PC-3 (cell line): ENCODE measurements around the gene CTRB1. TPM values are rescaled to one million over a fixed set of nuclear protein-coding genes. Genes with fewer than 3 reads are reported as not detected.
"Not testable (repeated sequence)": the region's sequence is repeated elsewhere in the genome, so short reads cannot be mapped to it uniquely, and the experiment has no call there.

Experiments
- ATAC-seq: fragments of 200-7000 bp; cut with Tn5 transposase; 2 replicates; pipeline ENCODE4 v1.9.1; 2020; ENCODE audit warnings: mild to moderate bottlenecking, moderate library complexity
- BruUV-seq: library from RNA; stranded (reverse); fragments of 400-500 nt; replicated peaks from 2 replicates; lab custom pipeline; 2021; lab: Mats Ljungman, UMichigan
- CTCF ChIA-PET: fragments of 300-600 bp; sonication (Branson Sonifier 250); formaldehyde crosslinking; loops from one replicate; lab custom pipeline; 2022; ENCODE audit warnings: antibody characterized with exemption; lab: Charles Lee
- POLR2A ChIA-PET: fragments of 300-600 bp; sonication (Branson Sonifier 250); formaldehyde crosslinking; loops from one replicate; lab custom pipeline; 2022; ENCODE audit warnings: antibody characterized with exemption; ENCODE audit not compliant: unreplicated experiment; lab: Charles Lee
- DNase-seq: peaks from one replicate; pipeline ENCODE4 v3.0.0-alpha.2; 2015
- H2AFZ ChIP-seq: fragments of 300-600 bp; sonication (generic); 2 replicates; pipeline ENCODE4 v1.6.0; 2016; ENCODE audit warnings: antibody characterized with exemption, low read length
- H3F3A ChIP-seq: fragments of 300-600 bp; sonication (generic); one replicate; pipeline ENCODE4 v1.6.0; 2017; ENCODE audit warnings: antibody characterized with exemption, low read length, control low read depth, mild to moderate bottlenecking; ENCODE audit not compliant: unreplicated experiment
- H3K27ac ChIP-seq: fragments of 300-600 bp; sonication (generic); 2 replicates; pipeline ENCODE4 v1.5.1; 2016; ENCODE audit warnings: mild to moderate bottlenecking, low read length
- H3K27me3 ChIP-seq: fragments of 300-600 bp; sonication (generic); 2 replicates; pipeline ENCODE4 v1.6.1; 2016; ENCODE audit warnings: low read length, mixed read lengths
- H3K36me3 ChIP-seq: fragments of 300-600 bp; sonication (generic); 2 replicates; pipeline ENCODE4 v1.6.1; 2016; ENCODE audit warnings: low read depth, mixed run types, low read length, mixed read lengths
- H3K4me1 ChIP-seq: fragments of 300-600 bp; sonication (generic); 2 replicates; pipeline ENCODE4 v1.5.1; 2016; ENCODE audit warnings: low read length; ENCODE audit not compliant: insufficient read depth
- H3K4me2 ChIP-seq: fragments of 300-600 bp; sonication (generic); 2 replicates; pipeline ENCODE4 v1.6.0; 2016; ENCODE audit warnings: low read length
- H3K4me3 ChIP-seq: fragments of 300-600 bp; sonication (generic); 2 replicates; pipeline ENCODE4 v1.5.1; 2016; ENCODE audit warnings: mild to moderate bottlenecking, low read length, mixed read lengths
- H3K79me2 ChIP-seq: fragments of 300-600 bp; sonication (generic); 2 replicates; pipeline ENCODE4 v1.6.1; 2017; ENCODE audit warnings: low read length, mixed read lengths
- H3K9ac ChIP-seq: fragments of 300-600 bp; sonication (generic); 2 replicates; pipeline ENCODE4 v1.6.0; 2016; ENCODE audit warnings: mild to moderate bottlenecking, low read length
- H3K9me2 ChIP-seq: fragments of 300-600 bp; sonication (generic); replicated peaks from 2 replicates; pipeline ENCODE4 v1.6.1; 2016; ENCODE audit warnings: mixed run types, low read length, mixed read lengths
- H3K9me3 ChIP-seq: fragments of 300-600 bp; sonication (generic); 2 replicates; pipeline ENCODE4 v1.6.1; 2016; ENCODE audit warnings: low read length, mixed read lengths
- H4K20me1 ChIP-seq: fragments of 300-600 bp; sonication (generic); 2 replicates; pipeline ENCODE4 v1.6.1; 2016; ENCODE audit warnings: low read length, mixed read lengths
- EZH2 ChIP-seq: fragments of 300-600 bp; sonication (generic); IDR thresholded peaks from one replicate; pipeline ENCODE4 v1.6.1; 2017; ENCODE audit warnings: antibody characterized with exemption, mild to moderate bottlenecking, low read length; ENCODE audit not compliant: unreplicated experiment
- EZH2phosphoT487 ChIP-seq: fragments of 300-600 bp; sonication (generic); IDR thresholded peaks from 2 replicates; pipeline ENCODE4 v1.6.1; 2018; ENCODE audit warnings: mild to moderate bottlenecking, antibody characterized with exemption, low read length, borderline replicate concordance
- intact Hi-C: fragments of 100-400 bp; cut with micrococcal nuclease; formaldehyde crosslinking; loops from 2 replicates; pipeline ENCODE4 v1.9.0; 2023
- total RNA-seq: library from RNA; depleted of rRNA; stranded (reverse); fragments of >200 nt; gene quantifications from 2 replicates; pipeline ENCODE4 v1.2.3, GENCODE V29; 2014
- TF ChIP-seq, protein P1 (sequence below): fragments of 300-600 bp; sonication (generic); conservative IDR thresholded peaks from 2 replicates; pipeline ENCODE4 v1.5.1; 2017; ENCODE audit warnings: antibody characterized with exemption, low read depth, mild to moderate bottlenecking, low read length

CTRB1 gene
- total RNA-seq, 1 experiment from 2014 or later = not detected

DNA sequence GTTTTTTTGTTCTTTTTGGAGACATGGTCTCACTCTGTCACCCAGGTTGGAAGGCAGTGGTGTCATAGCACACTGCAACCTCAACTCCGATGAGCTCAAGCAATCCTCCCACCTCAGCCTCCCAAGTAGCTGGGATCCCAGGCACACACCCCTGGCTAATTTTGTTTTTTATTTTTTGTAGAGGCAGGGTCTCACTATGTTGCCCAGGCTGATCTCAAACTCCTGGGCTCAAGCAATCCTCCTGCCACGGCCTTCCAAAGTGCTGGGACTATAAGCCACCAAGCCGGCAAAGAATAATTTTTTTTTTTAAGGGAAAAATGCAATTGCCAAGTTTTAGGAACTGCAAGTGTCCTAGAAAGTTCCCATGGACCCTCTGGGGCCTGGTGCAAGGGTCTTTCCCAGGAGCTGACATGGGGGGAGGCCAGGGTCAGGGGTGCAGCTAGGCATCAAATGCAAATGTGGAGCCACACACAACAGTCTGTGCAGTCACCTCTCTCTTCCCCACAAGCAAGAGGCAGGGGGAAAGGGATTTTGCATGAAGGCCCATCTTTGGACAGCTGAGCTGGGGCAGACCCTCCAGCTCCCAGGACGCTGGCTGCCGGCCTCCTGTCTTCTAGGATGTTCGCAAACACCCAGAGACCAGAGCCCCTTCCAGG lies 52.8 kb downstream of the CTRB1 start:
- intact Hi-C loops = no loop called here
- H3K9ac ChIP-seq = no peak overlapping the region
- no peaks in the 10 kb centered on the region for H3F3A ChIP-seq
- DNase-seq (no peak), ATAC-seq (no peak)
- H3K27ac ChIP-seq = no peak overlapping the region
- no peaks in the 10 kb centered on the region for H4K20me1 ChIP-seq
- BruUV-seq = no TSS peak
- H3K27me3 ChIP-seq = no peaks in the 10 kb centered on the region
- H3K4me1 ChIP-seq = peaks cover 17% of the 10 kb centered on the region
- H3K4me3 ChIP-seq = no peak overlapping the region
- H3K9me3 ChIP-seq = no peaks in the 10 kb centered on the region
- CTCF ChIA-PET = no interaction called here
- H3K79me2 ChIP-seq = no peaks in the 10 kb centered on the region
- H3K4me2 ChIP-seq = no peak overlapping the region
- POLR2A ChIA-PET = no interaction called here
- H3K36me3 ChIP-seq = no peaks in the 10 kb centered on the region
- H2AFZ ChIP-seq = no peak overlapping the region
- TF ChIP-seq EZH2 = no peak
- TF ChIP-seq, protein P1, sequence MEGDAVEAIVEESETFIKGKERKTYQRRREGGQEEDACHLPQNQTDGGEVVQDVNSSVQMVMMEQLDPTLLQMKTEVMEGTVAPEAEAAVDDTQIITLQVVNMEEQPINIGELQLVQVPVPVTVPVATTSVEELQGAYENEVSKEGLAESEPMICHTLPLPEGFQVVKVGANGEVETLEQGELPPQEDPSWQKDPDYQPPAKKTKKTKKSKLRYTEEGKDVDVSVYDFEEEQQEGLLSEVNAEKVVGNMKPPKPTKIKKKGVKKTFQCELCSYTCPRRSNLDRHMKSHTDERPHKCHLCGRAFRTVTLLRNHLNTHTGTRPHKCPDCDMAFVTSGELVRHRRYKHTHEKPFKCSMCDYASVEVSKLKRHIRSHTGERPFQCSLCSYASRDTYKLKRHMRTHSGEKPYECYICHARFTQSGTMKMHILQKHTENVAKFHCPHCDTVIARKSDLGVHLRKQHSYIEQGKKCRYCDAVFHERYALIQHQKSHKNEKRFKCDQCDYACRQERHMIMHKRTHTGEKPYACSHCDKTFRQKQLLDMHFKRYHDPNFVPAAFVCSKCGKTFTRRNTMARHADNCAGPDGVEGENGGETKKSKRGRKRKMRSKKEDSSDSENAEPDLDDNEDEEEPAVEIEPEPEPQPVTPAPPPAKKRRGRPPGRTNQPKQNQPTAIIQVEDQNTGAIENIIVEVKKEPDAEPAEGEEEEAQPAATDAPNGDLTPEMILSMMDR = no peak
- TF ChIP-seq EZH2phosphoT487 = no peak
- H3K9me2 ChIP-seq = no peaks in the 10 kb centered on the region

DNA sequence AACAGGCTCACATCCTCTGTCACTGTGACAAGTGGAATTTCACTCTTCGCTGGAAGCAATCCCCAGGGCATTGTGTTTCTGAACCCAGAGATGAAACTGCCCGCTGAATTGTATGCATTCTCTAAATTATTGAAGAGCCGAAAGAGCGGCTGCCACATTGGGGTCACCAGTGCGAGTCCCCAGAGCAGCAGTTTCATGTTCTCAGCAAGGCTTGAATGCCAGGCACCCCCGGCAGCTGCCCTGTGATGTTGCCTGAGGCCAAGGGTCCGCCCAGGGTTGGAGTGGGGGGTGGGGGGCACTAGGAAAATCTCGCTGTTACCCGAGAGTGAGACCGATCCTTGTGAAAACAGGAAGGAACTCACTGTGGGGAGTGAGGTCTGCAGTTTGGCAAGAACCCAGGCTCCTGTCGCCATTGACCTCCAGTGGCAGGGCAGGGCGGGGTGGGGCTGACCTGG lies 53.3 kb downstream of the CTRB1 start:
- no peak for TF ChIP-seq EZH2phosphoT487
- TF ChIP-seq, protein P1 = no peak
- Histone ChIP-seq H3K9me2 (no peaks in the 10 kb centered on the region), H4K20me1 (no peaks in the 10 kb centered on the region), H3K36me3 (no peaks in the 10 kb centered on the region), H3K9me3 (no peaks in the 10 kb centered on the region), H3K27ac (no peak overlapping the region), H3K4me2 (no peak overlapping the region), H3K79me2 (no peaks in the 10 kb centered on the region), H3K9ac (no peak overlapping the region), H3K27me3 (no peaks in the 10 kb centered on the region), H2AFZ (no peak overlapping the region), H3K4me1 (peaks cover 16% of the 10 kb centered on the region), H3K4me3 (no peak overlapping the region), H3F3A (no peaks in the 10 kb centered on the region)
- BruUV-seq = no TSS peak
- no peak for DNase-seq
- no peak for ATAC-seq
- CTCF ChIA-PET = no interaction called here
- POLR2A ChIA-PET = no interaction called here
- intact Hi-C loops = no loop called here

DNA sequence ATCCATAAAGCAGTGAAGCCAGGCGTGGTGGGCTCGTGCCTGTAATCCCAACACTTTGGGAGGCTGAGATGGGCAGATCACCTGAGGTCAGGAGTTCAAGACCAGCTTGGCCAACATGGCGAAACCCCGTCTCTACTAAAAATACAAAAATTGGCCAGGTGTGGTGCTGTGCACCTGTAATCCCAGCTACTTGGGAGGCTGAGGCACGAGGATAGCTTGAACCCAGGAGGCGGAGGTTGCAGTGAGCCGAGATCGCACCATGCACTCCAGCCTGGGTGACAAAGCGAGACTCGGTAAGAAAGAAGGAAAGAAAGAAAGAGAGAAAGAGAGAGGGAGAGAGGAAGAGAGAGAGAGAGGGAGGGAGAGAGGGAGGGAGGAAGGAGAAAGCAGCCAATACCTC lies 53.8 kb downstream of the CTRB1 start:
- CTCF ChIA-PET, H2AFZ ChIP-seq, H3K9ac ChIP-seq, H3K36me3 ChIP-seq, H3K4me3 ChIP-seq, POLR2A ChIA-PET, H3K9me2 ChIP-seq, DNase-seq, ATAC-seq, H3K9me3 ChIP-seq, H4K20me1 ChIP-seq, H3K4me2 ChIP-seq, H3K27me3 ChIP-seq, H3F3A ChIP-seq, H3K27ac ChIP-seq, H3K79me2 ChIP-seq, intact Hi-C loops, BruUV-seq: not testable (repeated sequence)
- peaks cover 14% of the 10 kb centered on the region for H3K4me1 ChIP-seq
